Measurements from ENCODE around the gene SCN10A.

- TF ChIP-seq CTCF (IDR thresholded peaks at IDR 0.05): no peak
- no peak for TF ChIP-seq POLR2A (IDR thresholded peaks at IDR 0.05)
These were observed 26.4 kb upstream of the SCN10A start for GRCh38 chr3:38842266-38842965.

All from esophagus squamous epithelium (tissue), 4 donors.